T-helper 22 cell (primary cell): Measurements from ENCODE around the gene GARNL3.

Experiments used
- DNase-seq: peaks from one replicate; pipeline ENCODE4 v3.0.0-alpha.2; 2020; ENCODE audit warnings: low read depth

Gene GARNL3

GRCh38 chr9:127388037-127388855 is 123.7 kb downstream of the GARNL3 start:
- peak; percentile 80 for DNase-seq

GRCh38 chr9:127388856-127389238 is 124.3 kb downstream of the GARNL3 start:
- DNase-seq = no peak

GRCh38 chr9:127389381-127390247 is 125.0 kb downstream of the GARNL3 start:
- DNase-seq = no peak

DNA sequence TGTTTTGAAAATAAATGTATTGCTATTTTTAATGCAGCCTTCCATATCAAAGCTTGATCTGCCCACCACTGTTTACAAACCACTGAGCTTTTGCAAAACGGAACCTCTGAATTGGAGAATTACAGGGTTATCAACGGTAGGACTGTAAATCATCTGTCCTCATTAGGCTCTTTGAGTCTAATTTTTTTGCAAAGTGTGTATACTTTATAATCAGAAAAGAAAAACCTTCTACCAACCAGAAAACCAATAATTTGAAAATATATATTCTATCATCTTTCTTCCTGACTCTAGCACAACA is 125.6 kb downstream of the GARNL3 start:
- DNase-seq = no peak

DNA sequence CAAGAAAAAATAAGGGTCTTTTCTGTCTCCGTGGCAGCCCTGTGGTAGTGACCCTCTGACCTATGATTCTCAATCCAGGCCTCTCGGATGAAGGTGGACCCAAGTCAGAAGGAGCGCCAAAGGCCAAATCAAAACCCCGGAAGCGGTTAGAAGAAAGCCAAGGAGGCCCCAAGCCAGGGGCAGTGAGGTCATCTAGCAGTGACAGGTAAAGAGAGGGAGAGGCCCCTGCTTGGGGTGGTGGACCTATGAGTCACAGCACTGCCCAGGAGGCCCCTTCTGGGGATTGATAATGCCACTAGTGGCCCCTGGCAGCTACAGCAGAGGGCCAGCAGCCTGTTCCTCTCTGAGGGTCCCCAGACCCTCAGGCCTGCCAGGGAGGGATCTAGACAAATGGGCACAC is 126.0 kb downstream of the GARNL3 start:
- DNase-seq = no peak

GRCh38 chr9:127392166-127392565 is 127.6 kb downstream of the GARNL3 start:
- no peak for DNase-seq

DNA sequence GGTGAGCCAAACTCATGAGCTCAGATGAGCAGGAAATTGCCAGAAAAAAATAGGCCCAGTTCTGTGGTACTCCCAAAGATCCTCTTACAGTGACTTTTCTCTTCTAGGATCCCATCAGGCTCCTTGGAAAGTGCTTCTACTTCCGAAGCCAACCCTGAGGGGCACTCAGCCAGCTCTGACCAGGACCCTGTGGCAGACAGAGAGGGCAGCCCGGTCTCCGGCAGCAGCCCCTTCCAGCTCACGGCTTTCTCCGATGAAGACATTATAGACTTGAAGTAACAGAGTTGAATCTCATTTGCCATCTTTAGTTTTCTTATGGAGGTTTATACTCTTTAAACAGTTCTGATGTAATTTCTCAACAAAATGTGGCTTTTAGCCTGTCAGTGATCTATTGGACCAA is 128.4 kb downstream of the GARNL3 start:
- no peak for DNase-seq

DNA sequence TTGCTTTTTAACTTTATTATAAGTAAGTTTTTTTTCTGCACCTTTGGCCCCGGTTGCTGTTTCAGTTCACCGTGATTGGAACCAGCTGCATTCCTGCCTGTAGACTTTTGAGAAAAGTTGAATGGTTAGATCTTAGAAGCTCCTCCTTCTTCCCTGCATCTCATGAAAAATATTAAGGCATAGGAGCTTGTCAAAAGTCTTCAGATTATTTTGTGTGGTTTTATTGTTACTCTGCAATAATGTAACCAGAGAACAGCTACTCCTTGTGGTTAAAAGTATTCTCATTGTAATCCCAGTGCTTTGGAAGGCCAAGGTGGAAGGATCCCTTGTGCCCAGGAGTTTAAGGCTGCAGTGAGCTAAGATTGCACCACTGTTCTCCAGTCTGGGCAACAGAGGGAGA is 129.1 kb downstream of the GARNL3 start:
- DNase-seq = no peak

GRCh38 chr9:127395497-127396252 is 131.1 kb downstream of the GARNL3 start:
- no peak for DNase-seq

GRCh38 chr9:127396253-127396807 is 131.8 kb downstream of the GARNL3 start:
- no peak for DNase-seq

GRCh38 chr9:127396808-127397645 is 132.5 kb downstream of the GARNL3 start, which contains the start of gene SLC2A8:
Gene SLC2A8, plus strand, starts transcription at chr9:127397169. Its CDS starts 62 bp downstream, at chr9:127397231.
- DNase-seq = peak; percentile 97

DNA sequence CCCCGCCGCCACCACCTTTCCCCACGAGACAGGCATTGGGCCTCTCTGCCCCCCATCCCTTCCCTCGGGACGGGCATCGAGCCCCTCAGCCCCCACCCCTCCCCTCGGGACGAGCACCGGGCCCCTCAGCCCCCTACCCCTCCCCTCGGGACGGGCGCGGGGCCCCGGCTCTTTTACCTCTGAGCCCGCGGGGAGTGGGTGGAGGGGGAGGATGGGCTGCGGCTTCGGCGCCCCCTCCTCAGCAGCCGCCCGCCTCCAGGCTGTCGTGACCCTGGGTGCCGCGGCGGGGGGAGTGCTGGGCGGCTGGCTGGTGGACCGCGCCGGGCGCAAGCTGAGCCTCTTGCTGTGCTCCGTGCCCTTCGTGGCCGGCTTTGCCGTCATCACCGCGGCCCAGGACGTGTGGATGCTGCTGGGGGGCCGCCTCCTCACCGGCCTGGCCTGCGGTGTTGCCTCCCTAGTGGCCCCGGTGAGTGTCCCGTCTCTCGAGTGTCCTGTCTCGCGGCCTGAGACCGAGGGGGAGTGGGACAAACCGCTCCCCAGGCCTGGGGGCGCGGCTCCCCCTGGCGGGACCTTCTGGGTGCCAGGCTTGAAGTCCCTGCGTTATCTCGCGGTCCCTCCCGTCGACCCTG is 133.2 kb downstream of the GARNL3 start:
- DNase-seq = no peak

DNA sequence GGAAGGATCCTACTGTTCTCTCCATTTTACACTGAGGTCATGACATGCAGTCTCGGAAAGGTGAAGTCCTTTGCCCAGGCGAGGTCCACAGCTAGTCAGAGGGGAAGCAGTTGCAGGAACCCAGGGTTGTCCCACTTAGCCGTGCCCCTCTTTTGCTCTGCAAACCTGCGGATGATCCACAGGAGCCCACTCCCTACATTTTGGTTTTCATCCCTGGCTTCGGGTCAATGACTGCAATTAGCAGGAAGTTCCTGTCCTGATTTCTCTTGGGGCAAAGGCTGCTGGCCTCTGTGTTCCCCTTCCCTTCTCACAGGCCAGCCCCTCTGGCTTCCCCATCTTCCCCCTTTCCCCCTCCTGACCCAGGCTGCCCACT is 133.7 kb downstream of the GARNL3 start:
- DNase-seq = no peak

GRCh38 chr9:127398715-127399400 is 134.3 kb downstream of the GARNL3 start:
- no peak for DNase-seq

- DNase-seq = no peak
Measured at GRCh38 chr9:127399736-127400269, 135.2 kb downstream of the GARNL3 start.

GRCh38 chr9:127402401-127403090 is 138.0 kb downstream of the GARNL3 start:
- DNase-seq = no peak

GRCh38 chr9:127403507-127404192 is 139.1 kb downstream of the GARNL3 start:
- no peak for DNase-seq

- DNase-seq = no peak
Measured at GRCh38 chr9:127404631-127405030, 140.1 kb downstream of the GARNL3 start.
